Measurements from ENCODE around the gene ANAPC7.
"Not testable (repeated sequence)": the region's sequence is repeated elsewhere in the genome, so short reads cannot be mapped to it uniquely, and the experiment has no call there.

ANAPC7 gene

GRCh38 chr12:110426406-110426805 lies 22.9 kb upstream of the ANAPC7 start:
- TF ChIP-seq, protein P1, sequence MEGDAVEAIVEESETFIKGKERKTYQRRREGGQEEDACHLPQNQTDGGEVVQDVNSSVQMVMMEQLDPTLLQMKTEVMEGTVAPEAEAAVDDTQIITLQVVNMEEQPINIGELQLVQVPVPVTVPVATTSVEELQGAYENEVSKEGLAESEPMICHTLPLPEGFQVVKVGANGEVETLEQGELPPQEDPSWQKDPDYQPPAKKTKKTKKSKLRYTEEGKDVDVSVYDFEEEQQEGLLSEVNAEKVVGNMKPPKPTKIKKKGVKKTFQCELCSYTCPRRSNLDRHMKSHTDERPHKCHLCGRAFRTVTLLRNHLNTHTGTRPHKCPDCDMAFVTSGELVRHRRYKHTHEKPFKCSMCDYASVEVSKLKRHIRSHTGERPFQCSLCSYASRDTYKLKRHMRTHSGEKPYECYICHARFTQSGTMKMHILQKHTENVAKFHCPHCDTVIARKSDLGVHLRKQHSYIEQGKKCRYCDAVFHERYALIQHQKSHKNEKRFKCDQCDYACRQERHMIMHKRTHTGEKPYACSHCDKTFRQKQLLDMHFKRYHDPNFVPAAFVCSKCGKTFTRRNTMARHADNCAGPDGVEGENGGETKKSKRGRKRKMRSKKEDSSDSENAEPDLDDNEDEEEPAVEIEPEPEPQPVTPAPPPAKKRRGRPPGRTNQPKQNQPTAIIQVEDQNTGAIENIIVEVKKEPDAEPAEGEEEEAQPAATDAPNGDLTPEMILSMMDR (IDR thresholded peaks at IDR 0.05; ENCODE audit: insufficient read depth, missing control alignments) = no peak
- DNase-seq (ENCODE audit: insufficient read length, low spot score) = no peak
- FAIRE-seq = no peak

DNA sequence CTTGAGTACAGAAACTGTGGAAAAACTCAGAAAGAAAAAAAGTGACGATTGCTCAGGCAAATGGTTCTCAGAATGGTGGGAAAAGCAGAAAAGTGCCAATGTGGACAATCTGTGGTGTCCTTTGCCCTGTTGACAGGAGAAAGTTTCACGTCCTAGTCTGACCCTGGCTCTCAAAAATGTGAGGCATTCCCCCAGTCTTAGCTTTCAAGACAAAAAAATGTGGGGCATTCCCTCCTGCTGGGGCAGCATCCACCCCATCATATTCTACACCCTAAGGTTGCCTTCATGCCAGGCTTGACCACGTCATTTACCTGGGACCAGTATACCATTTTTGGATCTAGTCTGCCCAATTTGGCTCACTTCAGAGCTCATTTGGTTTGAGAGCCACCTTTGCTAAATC lies 20.7 kb upstream of the ANAPC7 start:
- DNase-seq (ENCODE audit: insufficient read length, low spot score) (no peak), FAIRE-seq (no peak)
- TF ChIP-seq, protein P1 (IDR thresholded peaks at IDR 0.05; ENCODE audit: insufficient read depth, missing control alignments) = no peak

- FAIRE-seq = no peak
- no peak for DNase-seq (ENCODE audit: insufficient read length, low spot score)
- TF ChIP-seq, protein P1 (IDR thresholded peaks at IDR 0.05; ENCODE audit: insufficient read depth, missing control alignments) = no peak
Measured at GRCh38 chr12:110421701-110422100, 18.2 kb upstream of the ANAPC7 start.

- no peak for DNase-seq (ENCODE audit: insufficient read length, low spot score)
- FAIRE-seq = no peak
- TF ChIP-seq, protein P1 (IDR thresholded peaks at IDR 0.05; ENCODE audit: insufficient read depth, missing control alignments) = no peak
Measured at GRCh38 chr12:110421159-110421661, 17.7 kb upstream of the ANAPC7 start.

- not testable (repeated sequence) for FAIRE-seq; DNase-seq (ENCODE audit: insufficient read length, low spot score)
Measured at GRCh38 chr12:110420644-110421043, 17.1 kb upstream of the ANAPC7 start.

DNA sequence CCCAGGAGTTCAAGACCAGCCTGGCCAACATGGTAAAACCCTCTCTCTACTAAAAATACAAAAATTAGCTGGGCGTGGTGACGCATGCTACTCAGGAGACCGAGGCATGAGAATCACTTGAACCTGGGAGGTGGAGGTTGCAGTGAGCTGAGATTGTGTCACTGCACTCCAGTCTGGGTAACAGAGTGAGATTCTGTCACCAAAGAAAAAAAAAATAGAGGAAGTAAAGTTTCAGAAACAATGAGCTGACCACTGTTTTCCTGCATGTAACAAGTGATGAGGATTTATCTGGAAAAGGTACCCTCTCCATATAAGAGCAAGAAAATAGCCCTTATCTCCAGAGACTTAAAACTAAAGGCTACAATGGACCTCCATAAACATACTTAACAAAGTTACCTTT lies 13.6 kb upstream of the ANAPC7 start:
- not testable (repeated sequence) for DNase-seq (ENCODE audit: insufficient read length, low spot score); FAIRE-seq

DNA sequence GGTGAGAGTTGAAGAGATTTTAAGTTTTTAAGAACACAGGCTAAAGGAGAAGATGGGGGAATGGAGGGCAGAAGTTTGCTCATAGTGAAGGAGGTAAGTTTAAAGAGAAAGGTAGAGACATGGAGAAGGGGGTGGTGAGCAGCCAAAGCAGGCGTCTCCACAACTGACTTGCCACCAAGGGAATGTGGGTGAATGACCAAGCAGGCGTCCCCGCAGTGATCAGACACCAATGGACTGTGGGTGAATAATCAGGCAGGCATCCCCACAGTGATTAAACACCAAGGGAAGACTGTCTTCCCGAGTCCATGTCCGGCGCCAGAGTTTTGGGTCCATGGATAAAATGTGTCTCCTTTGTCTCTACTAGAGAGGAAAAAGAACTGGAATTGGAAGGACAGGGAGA lies 6.6 kb upstream of the ANAPC7 start:
- FAIRE-seq; DNase-seq (ENCODE audit: insufficient read length, low spot score): not testable (repeated sequence)

DNA sequence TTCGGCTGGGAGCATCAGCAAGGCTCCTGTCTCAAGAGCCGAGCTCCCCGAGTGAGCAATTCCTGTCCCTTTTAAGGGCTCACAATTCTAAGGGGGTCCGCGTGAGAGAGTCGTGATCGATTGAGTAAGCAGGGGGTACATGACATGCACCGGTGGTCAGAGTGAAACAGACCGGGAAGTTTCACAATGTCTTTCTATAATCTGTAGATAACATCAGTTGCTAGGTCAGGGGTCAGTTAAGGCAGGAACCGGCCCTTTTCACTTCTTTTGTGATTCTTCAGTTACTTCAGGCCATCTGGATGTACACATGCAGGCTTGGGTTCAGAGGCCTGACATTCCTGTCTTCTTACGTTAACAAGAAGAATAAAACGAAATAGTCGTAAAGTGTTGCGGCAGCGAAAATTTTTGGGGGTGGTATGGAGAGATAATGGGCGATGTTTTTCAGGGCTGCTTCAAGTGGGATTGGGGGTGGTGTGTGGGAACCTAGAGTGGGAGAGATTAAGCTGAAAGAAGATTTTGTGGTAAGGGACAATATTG lies 1.7 kb upstream of the ANAPC7 start:
- DNase-seq (ENCODE audit: insufficient read length, low spot score); FAIRE-seq: not testable (repeated sequence)

GRCh38 chr12:110403976-110404682 lies 621 bp upstream of the ANAPC7 start:
- DNase-seq (ENCODE audit: insufficient read length, low spot score) = peak; percentile 66
- FAIRE-seq = no peak
- TF ChIP-seq, protein P1 (IDR thresholded peaks at IDR 0.05; ENCODE audit: insufficient read depth, missing control alignments) = no peak

Measured in D721Med (cell line).